GM21717 (cell line): ENCODE data around the gene QKI.
"Not testable (repeated sequence)": the region's sequence is repeated elsewhere in the genome, so short reads cannot be mapped to it uniquely, and the experiment has no call there.

Experiments used
- ATAC-seq: cut with Tn5 transposase; IDR thresholded peaks from one replicate; pipeline ENCODE4 v1.9.1; 2021; ENCODE audit warnings: mild to moderate bottlenecking, moderate library complexity; ENCODE audit not compliant: unreplicated experiment

The QKI gene

DNA sequence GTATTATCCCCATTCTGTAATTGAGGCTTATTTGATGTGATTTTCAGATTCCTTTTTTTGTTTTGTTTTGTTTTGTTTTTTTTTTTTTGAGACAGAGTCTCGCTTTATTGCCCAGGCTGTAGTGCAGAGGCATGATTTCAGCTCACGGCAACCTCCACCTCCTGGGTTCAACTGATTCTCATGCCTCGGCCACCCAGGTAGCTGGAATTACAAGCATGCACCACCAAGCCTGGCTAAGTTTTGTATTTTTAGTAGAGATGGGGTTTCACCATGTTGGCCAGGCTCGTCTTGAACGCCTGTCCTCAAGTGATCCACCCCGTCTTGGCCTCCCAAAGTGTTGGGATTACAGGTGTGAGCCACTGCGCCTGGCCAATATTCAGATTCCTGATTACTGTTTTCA, 62.4 kb downstream of the QKI start:
- not testable (repeated sequence) for ATAC-seq

- no peak for ATAC-seq
Observed at GRCh38 chr6:163483107-163483506, 68.6 kb downstream of the QKI start.

DNA sequence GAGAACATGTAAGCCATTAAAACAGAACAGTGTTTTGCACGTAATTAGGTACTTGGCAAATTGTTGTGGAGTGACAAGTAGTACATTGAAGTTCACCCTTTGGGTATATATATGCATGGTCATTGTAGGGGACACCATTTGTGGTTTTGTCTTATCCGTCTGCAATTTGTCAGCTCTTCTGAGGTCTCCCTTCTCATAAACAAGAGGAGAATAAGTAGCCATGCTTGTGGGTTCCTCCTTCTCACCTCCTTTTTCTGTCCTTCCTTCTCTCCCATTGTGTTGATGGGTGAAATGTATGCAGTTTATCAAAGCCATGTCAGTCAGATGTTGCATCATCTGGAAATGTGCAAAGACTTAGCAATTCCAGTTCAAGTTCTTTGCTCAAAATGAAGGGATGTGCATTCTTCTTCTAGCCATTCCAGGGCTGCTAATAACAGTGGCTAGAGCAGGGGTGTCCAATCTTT, 70.9 kb downstream of the QKI start:
- ATAC-seq: no peak

DNA sequence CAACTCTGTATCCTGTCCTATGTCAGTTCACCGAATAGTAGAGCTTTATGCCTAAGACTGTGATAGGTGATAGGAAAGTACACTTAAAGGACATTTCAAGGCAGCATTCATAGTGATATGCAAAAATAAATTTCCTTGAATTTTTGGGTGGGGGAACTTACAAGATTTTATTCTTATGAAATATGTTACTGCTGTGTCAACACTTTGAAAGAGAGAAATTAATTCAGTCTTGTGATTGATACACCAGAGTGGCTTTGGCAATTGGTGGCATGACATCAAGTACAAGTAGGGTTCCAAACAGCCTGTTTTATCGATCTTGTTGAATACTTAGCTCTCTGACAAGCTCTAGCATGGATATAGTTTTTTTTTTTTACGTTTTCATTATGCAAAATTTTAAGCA, 72.3 kb downstream of the QKI start:
- no peak for ATAC-seq

- ATAC-seq: no peak
Observed at GRCh38 chr6:163487606-163488005, 73.1 kb downstream of the QKI start.

DNA sequence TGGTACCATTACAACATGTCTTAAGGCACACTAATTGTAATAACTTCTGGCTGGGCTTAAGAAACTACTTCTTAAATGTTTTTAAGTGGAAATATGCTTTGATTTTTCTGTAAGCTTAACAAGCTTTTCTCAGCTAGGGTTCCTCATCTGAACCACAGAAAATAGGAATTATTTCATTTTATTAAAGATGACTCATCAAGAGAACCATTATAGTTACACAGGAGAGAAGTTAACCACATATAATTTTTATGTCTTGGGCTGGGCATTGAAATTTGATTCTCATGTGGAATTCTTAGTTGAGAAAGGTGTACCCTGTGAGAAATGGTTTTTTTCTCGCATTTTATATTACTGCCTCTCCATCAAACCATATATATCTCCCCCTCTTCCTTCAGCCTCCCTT, 75.1 kb downstream of the QKI start:
- no peak for ATAC-seq

DNA sequence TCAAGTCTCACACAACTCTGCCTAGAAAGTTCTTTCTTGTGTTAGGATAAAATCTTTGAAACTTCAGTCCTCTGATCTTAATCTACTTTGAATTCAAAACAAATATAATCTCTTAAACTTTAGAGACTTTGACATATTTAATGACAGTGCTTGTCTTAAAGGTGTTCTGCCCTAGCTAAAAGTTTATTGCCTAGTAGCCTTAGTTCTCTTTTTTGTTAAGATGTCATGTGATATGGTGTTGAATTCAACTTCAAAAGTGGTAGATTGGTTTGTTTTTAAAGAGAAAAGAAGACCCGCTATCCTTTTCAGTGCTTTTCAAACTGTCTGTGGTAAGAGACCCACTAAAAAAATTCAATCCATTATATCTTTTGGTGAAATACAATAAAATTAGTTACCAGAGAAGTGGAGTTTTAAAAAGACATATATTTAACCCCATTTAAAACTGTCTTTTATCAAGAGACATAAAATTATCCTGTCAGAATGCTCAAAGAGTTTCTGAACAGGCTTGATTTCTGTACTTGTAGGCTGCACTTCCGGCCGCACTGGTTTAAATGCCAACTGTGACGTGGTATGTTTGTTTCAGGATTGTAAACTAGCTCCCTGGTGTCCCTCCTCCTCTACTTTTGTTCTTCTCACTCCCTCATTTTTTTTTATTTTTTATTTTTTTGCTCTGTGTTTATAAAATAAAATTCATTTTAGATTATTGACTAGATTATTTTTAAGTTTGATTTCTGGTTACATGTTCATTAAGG, 76.5 kb downstream of the QKI start:
- no peak for ATAC-seq

DNA sequence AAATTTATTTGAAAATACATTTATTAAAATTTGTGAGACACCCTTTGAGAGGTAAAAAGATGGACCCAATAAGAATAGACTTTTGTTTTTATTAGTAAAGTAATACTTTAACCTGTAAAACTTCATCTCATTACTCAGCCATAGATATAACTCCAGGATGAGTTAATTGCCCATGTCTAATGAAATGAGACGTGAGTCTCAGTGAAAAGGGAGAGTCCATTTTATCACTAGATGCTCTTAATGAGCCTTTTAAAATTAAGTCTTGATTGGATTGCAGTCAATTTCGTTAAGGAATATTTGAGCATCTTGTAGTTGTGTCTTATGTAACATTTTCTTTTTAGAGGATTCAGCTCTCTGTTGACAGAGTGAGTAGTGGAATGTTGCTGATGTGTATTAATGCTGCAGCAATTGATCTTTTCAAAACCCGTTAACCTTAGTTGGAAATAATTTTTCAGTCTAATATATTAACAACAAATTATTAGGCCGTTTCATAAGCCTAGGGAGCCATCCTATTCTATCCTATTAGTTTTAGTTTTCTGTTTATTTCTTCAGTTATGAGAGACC, 77.3 kb downstream of the QKI start:
- ATAC-seq: no peak

DNA sequence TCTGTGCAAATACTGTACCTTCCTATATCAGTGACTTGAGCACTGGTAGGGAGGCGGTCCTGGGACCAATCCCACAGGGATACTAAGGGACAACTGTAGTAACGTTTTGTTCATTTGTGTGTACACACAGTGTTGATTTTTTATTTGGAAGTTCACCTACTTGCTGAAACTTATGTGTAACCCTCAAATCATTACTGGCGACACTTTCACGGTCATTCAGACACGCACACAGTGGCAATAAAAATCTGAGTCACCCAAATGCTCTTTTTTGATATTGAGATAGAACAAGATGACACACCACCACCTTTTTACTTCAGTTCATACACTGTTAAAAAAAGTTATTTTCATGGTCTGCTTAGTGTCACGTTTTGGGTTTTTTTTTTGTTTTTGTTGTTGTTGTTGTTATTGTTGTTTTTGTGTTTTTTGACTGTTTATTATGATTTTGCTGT, 79.8 kb downstream of the QKI start:
- no peak for ATAC-seq

- no peak for ATAC-seq
Observed at GRCh38 chr6:163496205-163496604, 81.7 kb downstream of the QKI start.

DNA sequence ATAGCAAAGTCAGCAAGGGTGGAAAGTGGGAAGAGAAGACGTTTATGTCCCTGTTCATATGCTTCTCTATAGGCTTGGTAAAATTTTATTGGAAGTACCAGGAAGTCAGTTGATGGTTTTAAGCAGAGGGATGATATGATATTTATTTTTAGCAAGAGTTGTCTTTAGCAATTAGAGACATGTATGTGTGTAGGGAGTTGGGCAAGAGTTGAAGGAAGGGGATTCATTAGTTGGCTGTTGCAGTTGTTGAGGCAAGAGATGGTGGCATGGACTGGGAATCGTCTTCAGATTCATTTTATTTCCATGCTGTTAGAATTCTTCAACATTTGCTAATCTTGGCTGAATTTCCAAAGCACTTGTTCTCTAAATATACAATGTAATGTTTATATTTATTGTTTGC, 85.6 kb downstream of the QKI start:
- ATAC-seq: no peak

DNA sequence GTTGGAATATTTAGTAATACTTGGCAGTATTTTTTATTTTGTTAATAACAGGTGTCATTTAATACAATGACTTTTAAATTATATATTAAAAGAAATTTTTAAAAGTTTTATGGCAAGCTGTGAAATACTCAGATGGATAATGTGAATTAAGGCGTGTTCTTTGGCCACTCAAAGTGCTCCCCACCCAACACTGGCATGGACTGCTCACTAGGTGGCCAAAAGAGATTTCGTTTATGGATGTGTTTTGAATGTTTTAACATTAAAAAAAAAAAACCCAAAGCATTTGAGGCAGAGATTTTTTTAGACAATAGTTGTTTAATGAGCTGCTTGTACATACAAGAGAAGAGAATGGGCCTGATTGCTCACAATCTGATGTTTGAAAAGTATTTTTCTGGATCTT, 86.5 kb downstream of the QKI start:
- ATAC-seq: no peak

DNA sequence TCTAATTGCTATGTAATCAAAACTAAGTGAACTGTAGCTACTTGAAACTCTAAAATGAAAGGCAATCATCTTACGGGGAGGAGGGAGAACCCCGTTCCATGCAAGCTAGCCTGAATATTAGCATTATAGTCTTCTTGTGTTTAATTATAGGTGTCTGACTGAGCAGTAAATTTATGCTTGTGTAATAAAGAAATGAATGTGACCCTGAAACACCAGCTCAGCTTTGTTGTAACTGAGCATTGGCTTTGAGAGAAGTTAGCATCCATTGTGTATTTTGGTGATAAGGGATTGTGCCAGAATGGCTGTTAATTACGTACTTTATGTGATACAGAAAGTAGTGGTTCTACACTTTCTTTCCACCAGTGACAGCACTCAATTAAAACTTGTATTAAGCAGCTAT, 86.9 kb downstream of the QKI start:
- no peak for ATAC-seq

- no peak for ATAC-seq
Observed at GRCh38 chr6:163504984-163505640, 90.6 kb downstream of the QKI start.

- ATAC-seq: no peak
Observed at GRCh38 chr6:163507965-163508364, 93.4 kb downstream of the QKI start.

- no peak for ATAC-seq
Observed at GRCh38 chr6:163513003-163513402, 98.5 kb downstream of the QKI start.

DNA sequence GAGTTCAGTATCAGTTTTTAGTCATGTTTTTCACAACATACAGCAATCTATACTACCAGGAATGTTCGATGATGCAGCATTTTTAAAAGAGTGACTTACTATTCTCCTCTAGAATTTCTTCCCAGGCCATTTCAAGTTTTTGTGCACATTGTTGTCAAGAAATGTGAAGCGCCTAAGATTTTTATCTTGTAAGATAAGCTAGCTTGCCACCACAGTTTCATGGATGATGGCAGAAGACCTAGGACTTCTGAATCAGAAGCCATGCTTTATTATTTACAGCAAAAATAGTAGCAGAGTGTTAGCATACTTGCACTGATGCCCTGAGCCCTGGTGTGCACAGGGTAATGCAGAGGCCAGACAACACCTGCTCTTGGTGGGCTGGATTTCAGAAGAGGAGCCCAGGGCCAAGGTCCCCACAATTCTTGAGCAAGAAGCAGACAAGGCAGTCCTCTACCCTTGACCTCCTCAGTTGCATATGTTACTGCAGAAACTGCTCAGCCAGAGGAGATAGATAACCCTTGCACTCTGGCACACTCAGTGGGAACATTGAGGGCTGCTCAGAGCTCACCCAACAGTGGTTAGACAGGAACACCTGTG, 99.2 kb downstream of the QKI start:
- ATAC-seq: no peak

DNA sequence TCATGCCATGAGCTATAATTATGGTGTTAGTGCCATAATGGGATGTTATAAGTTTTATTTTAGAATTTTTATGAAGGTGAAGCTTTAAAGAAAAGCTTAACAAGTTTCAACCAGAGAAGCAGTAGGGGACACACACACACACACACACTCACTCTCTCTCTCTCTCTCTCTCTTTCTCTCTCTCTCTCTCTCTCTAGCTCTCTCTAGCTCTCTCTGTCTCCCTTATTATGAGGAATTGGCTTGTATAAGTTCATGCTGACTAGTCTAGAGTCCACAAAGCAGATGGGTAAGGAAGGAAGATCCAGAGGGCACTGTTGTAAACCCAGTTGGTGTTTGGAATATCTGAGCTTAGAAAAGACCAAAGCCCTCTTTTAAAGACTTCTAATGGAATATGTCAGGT, 102.4 kb downstream of the QKI start:
- no peak for ATAC-seq

DNA sequence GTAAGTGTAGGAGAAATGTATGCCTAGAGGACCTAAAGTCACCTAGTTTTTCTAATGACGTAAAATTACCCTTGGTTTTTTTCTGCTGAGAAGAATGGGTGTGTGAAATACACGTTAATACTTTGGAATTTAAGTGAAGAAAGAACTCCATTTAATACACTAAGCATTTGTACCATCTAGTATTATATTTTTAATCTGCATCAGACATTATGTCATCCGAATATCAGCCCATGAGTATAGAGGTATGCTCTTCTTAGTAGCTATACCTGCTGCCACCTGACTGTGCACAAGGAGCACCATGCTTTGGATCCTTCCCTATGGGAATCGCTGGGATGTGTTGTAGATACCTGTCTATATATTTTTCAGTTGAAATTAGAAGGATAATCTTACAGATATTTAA, 106.4 kb downstream of the QKI start:
- ATAC-seq: no peak

GRCh38 chr6:163522033-163522432, 107.5 kb downstream of the QKI start:
- ATAC-seq: no peak

- no peak for ATAC-seq
Observed at GRCh38 chr6:163525926-163526325, 111.4 kb downstream of the QKI start.

- no peak for ATAC-seq
Observed at GRCh38 chr6:163526346-163526745, 111.8 kb downstream of the QKI start.
